Measurements from ENCODE around the gene TMEM130. TPM values are rescaled to one million over a fixed set of nuclear protein-coding genes. Genes with fewer than 3 reads are reported as not detected.
A peak's percentile ranks its signal among the peaks of the same experiment; 100 is the strongest.
"Not testable (repeated sequence)": the region's sequence is repeated elsewhere in the genome, so short reads cannot be mapped to it uniquely, and the experiment has no call there.

TMEM130 gene
- total and polyA plus RNA-seq, 10 of the 15 experiments (the other 5 are each of a cell fraction or from before 2014, with no cell fraction given) = 0.04 to 0.15 (median 0.11) TPM; not detected in 7

DNA sequence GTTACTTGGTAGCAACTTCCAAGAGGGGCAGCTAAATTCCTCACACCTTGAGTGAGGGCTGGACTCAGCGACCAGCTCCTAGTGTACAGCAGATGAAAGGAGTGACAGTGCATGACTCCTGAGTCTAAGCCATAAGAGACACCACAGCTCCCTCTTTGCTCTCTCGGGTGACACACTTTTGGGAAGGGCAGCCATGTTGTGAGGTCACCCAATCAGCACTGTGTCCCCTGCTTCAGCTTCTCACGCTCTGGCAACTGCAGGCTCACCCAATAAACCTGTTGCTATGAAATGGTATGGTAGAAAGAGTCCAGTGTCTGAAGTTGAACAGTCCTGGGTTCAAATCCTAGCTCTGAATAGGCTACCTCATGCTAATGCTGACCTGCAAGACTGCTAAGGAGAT, 20.9 kb downstream of the TMEM130 start:
- peak; percentile 51; the same call in 1 of the 2 replicates for TF ChIP-seq YY1 (IDR thresholded peaks at IDR 0.05; ENCODE audit: low read depth, low read length)
- TF ChIP-seq MLLT1 (IDR thresholded peaks at IDR 0.05) = no peak
- 32% methylated on average over 3 of the region's 3 CpGs for WGBS (ENCODE audit: insufficient coverage, insufficient replicate concordance, low lambda C conversion rate, missing lambda C conversion rate)
- no peaks in the 10 kb centered on the region for H3K4me1 ChIP-seq (ENCODE audit: control insufficient read depth, insufficient read depth, low read length)
- no peaks in the 10 kb centered on the region for H4K20me1 ChIP-seq (ENCODE audit: control insufficient read depth, insufficient read depth)
- intact Hi-C loops (cut with micrococcal nuclease; ENCODE audit: unreplicated experiment) = no loop called here
- H3K79me2 ChIP-seq (ENCODE audit: control insufficient read depth, insufficient read depth, low read length) = no peaks in the 10 kb centered on the region
- no peak overlapping the region for H3K9ac ChIP-seq (ENCODE audit: control insufficient read depth, insufficient read depth, low read length)
- H3K27me3 ChIP-seq (replicated peaks in 1 of 2; ENCODE audit: control insufficient read depth in 2 of 2, insufficient read depth in 2 of 2, low read length in 1 of 2) = peaks cover 0 to 2% of the 10 kb centered on the region in 2 experiments; a peak in 1 of 4 replicates
- ChIA-PET POLR2A (no interaction called here), CTCF (interaction anchor here (0.7 to 0.8 kb wide), 2 partner anchors 12 to 17 kb away, joined by 3 to 4 read pairs; no protein-coding TSS in a partner anchor), RAD21 (ENCODE audit: unreplicated experiment) (no interaction called here), SMC1A (ENCODE audit: uncharacterized antibody, unreplicated experiment) (no interaction called here)
- H3K27ac ChIP-seq (ENCODE audit: control insufficient read depth, insufficient read depth) = no peak overlapping the region
- DNase-seq (ENCODE audit: low read depth, low spot score) (no peak), ATAC-seq (no peak), FAIRE-seq (no peak)
- H3K36me3 ChIP-seq (ENCODE audit: control insufficient read depth in 2 of 2, insufficient read depth in 2 of 2, low read length in 1 of 2) = no peaks in the 10 kb centered on the region
- no peak overlapping the region for H3K4me2 ChIP-seq (ENCODE audit: control insufficient read depth, insufficient read depth)
- no TSS peak for BruUV-seq (replicated peaks)
- in situ Hi-C loops (cut with MboI) = no loop called here
- no peak overlapping the region for H3K4me3 ChIP-seq
- no peaks in the 10 kb centered on the region for H3K9me3 ChIP-seq (replicated peaks; ENCODE audit: control insufficient read depth, insufficient read depth, low read length)
- H2AFZ ChIP-seq (ENCODE audit: control insufficient read depth, low read depth, low read length) = no peak overlapping the region

DNA sequence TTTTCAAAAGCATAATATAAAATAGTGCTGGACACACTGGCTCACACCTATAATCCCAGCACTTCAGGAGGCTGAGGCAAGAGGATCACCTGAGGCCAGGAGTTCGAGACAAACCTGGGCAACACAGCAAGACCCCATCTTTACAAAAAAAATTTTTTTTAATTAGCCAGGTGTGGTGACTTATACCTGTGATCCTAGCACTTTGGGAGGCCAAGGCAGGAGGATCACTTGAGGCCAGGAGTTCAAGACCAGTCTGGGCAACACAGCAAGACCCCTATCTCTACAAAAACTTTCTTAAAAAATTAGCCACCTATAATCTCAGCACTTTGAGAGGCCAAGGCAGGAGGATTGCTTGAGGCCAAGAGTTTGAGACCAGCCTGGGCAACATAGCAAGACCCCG, 27.3 kb downstream of the TMEM130 start:
- intact Hi-C loops (cut with micrococcal nuclease; ENCODE audit: unreplicated experiment) = loop anchor here (5.0 kb wide), 2 partner anchors 200 to 545 kb away; no protein-coding TSS in a partner anchor
- RAD21 ChIA-PET (ENCODE audit: unreplicated experiment) = interaction anchor here (0.6 to 3.0 kb wide), 7 partner anchors 10 to 420 kb away, joined by 3 to 11 read pairs (median 5); no protein-coding TSS in a partner anchor
- BruUV-seq (replicated peaks); H4K20me1 ChIP-seq (ENCODE audit: control insufficient read depth, insufficient read depth); H3K36me3 ChIP-seq (ENCODE audit: control insufficient read depth in 2 of 2, insufficient read depth in 2 of 2, low read length in 1 of 2); H3K9ac ChIP-seq (ENCODE audit: control insufficient read depth, insufficient read depth, low read length); H3K4me1 ChIP-seq (ENCODE audit: control insufficient read depth, insufficient read depth, low read length); H3K27me3 ChIP-seq (replicated peaks in 1 of 2; ENCODE audit: control insufficient read depth in 2 of 2, insufficient read depth in 2 of 2, low read length in 1 of 2); H3K27ac ChIP-seq (ENCODE audit: control insufficient read depth, insufficient read depth); H3K79me2 ChIP-seq (ENCODE audit: control insufficient read depth, insufficient read depth, low read length); H2AFZ ChIP-seq (ENCODE audit: control insufficient read depth, low read depth, low read length); H3K4me2 ChIP-seq (ENCODE audit: control insufficient read depth, insufficient read depth); H3K4me3 ChIP-seq; POLR2A ChIA-PET; ATAC-seq; H3K9me3 ChIP-seq (replicated peaks; ENCODE audit: control insufficient read depth, insufficient read depth, low read length); FAIRE-seq; DNase-seq (ENCODE audit: low read depth, low spot score): not testable (repeated sequence)
- in situ Hi-C loops (cut with MboI) = loop anchor here (5.0 kb wide), 3 partner anchors 90 to 545 kb away; no protein-coding TSS in a partner anchor
- WGBS (ENCODE audit: insufficient coverage, insufficient replicate concordance, low lambda C conversion rate, missing lambda C conversion rate) = 0% methylated on average over 2 of the region's 2 CpGs
- SMC1A ChIA-PET (ENCODE audit: uncharacterized antibody, unreplicated experiment) = interaction anchor here (0.6 to 2.9 kb wide), 5 partner anchors 9 to 422 kb away, joined by 3 to 10 read pairs (median 4); no protein-coding TSS in a partner anchor
- CTCF ChIA-PET = interaction anchor here (0.7 to 9.2 kb wide), 13 partner anchors 11 to 423 kb away, joined by 3 to 128 read pairs (median 4); no protein-coding TSS in a partner anchor

Data from GM12878 (cell line).